GM12878 (cell line): Measurements from ENCODE around the gene IL10RA. TPM values are rescaled to one million over a fixed set of nuclear protein-coding genes. Genes with fewer than 3 reads are reported as not detected.

Experiments used
- ATAC-seq: fragments of 200-7000 bp; cut with Tn5 transposase; 3 replicates; pipeline ENCODE4 v1.9.1; 2020; ENCODE audit warnings: mild to moderate bottlenecking, moderate library complexity
- BruUV-seq: library from RNA; stranded (reverse); fragments of 400-500 nt; replicated peaks from 2 replicates; lab custom pipeline; 2021; lab: Mats Ljungman, UMichigan
- CTCF ChIA-PET: fragments of 300-600 bp; sonication (Branson Sonifier 250); formaldehyde crosslinking; extraction: SDS; loops from one replicate; lab custom pipeline; 2021; ENCODE audit warnings: inconsistent platforms; lab: Yijun Ruan, JAX
- POLR2A ChIA-PET: fragments of 350-600 bp; formaldehyde crosslinking; extraction: SDS; loops from one replicate; lab custom pipeline; 2021; ENCODE audit warnings: inconsistent platforms; lab: Charles Lee
- RAD21 ChIA-PET: fragments of 300-600 bp; sonication (Branson Sonifier 250); formaldehyde crosslinking; loops from one replicate; lab custom pipeline; 2023; ENCODE audit warnings: antibody characterized with exemption; ENCODE audit not compliant: unreplicated experiment; lab: Charles Lee
- SMC1A ChIA-PET: fragments of 300-600 bp; sonication (Branson Sonifier 250); formaldehyde crosslinking; loops from one replicate; lab custom pipeline; 2023; ENCODE audit not compliant: unreplicated experiment, uncharacterized antibody; lab: Charles Lee
- DNase-seq: peaks from one replicate; pipeline ENCODE4 v3.0.0-alpha.2; 2011; ENCODE audit warnings: low read depth, low spot score
- FAIRE-seq: peaks from 3 replicates; lab custom pipeline; 2011; peaks lifted over from hg19 to GRCh38; lab: Jason Lieb, UNC
- H2AFZ ChIP-seq: 2 replicates; pipeline ENCODE4 v1.6.0; 2011; ENCODE audit warnings: low read depth, low read length, control low read depth; ENCODE audit not compliant: control insufficient read depth
- H3K27ac ChIP-seq: 2 replicates; pipeline ENCODE4 v1.5.1; 2011; ENCODE audit warnings: control low read depth; ENCODE audit not compliant: control insufficient read depth, insufficient read depth
- H3K27me3 ChIP-seq, 2 experiments: replicated peaks in 1 of 2; 2 replicates each; pipeline versions ENCODE4 v1.6.0 to v1.6.1; 2011; ENCODE audit warnings: low read length in 1 of 2; ENCODE audit not compliant: control insufficient read depth in 2 of 2, insufficient read depth in 2 of 2
- H3K36me3 ChIP-seq, 2 experiments: 2 replicates each; pipeline ENCODE4 v1.5.1; 2011; ENCODE audit warnings: low read length in 1 of 2; ENCODE audit not compliant: control insufficient read depth in 2 of 2, insufficient read depth in 2 of 2
- H3K4me1 ChIP-seq: 2 replicates; pipeline ENCODE4 v1.6.1; 2011; ENCODE audit warnings: mild to moderate bottlenecking, low read length, moderate library complexity, mixed read lengths; ENCODE audit not compliant: control insufficient read depth, insufficient read depth
- H3K4me2 ChIP-seq: 2 replicates; pipeline ENCODE4 v1.6.0; 2011; ENCODE audit warnings: control low read depth; ENCODE audit not compliant: control insufficient read depth, insufficient read depth
- H3K4me3 ChIP-seq: fragments of 200-600 bp; sonication (generic); 2 replicates; pipeline ENCODE4 v1.5.1; 2016
- H3K79me2 ChIP-seq: 2 replicates; pipeline ENCODE4 v1.6.0; 2011; ENCODE audit warnings: low read length; ENCODE audit not compliant: control insufficient read depth, insufficient read depth
- H3K9ac ChIP-seq: 2 replicates; pipeline ENCODE4 v1.8.0; 2011; ENCODE audit warnings: low read length, control low read depth, mixed read lengths; ENCODE audit not compliant: control insufficient read depth, insufficient read depth
- H3K9me3 ChIP-seq: replicated peaks from 3 replicates; pipeline ENCODE4 v1.5.1; 2011; ENCODE audit warnings: mild to moderate bottlenecking, low read length; ENCODE audit not compliant: control insufficient read depth, insufficient read depth
- H4K20me1 ChIP-seq: 2 replicates; pipeline ENCODE4 v1.6.0; 2011; ENCODE audit not compliant: control insufficient read depth, insufficient read depth
- BRCA1 ChIP-seq: IDR thresholded peaks from 2 replicates; pipeline ENCODE4 v1.6.1; 2011; ENCODE audit warnings: low read depth, low read length, improper control_type of control experiment
- CHD2 ChIP-seq: IDR thresholded peaks from 2 replicates; pipeline ENCODE4 v1.6.1; 2011; ENCODE audit warnings: low read depth, low read length, improper control_type of control experiment, borderline replicate concordance
- FOXM1 ChIP-seq: IDR thresholded peaks from 2 replicates; pipeline ENCODE4 v1.6.1; 2012; ENCODE audit warnings: low read depth, mild to moderate bottlenecking, inconsistent platforms, low read length, moderate library complexity
- LARP7 ChIP-seq: fragments of 450-650 bp; IDR thresholded peaks from 2 replicates; pipeline ENCODE4 v1.6.1; 2017; ENCODE audit warnings: mild to moderate bottlenecking
- MEF2A ChIP-seq: IDR thresholded peaks from 2 replicates; pipeline ENCODE4 v1.6.1; 2011; ENCODE audit warnings: low read depth, mild to moderate bottlenecking, low read length, moderate library complexity; ENCODE audit not compliant: insufficient read depth
- MYB ChIP-seq: fragments of 150-350 bp; IDR thresholded peaks from 2 replicates; pipeline ENCODE4 v1.6.1; 2014; ENCODE audit warnings: mild to moderate bottlenecking, low read depth, low read length, borderline replicate concordance
- SPI1 ChIP-seq: IDR thresholded peaks from 2 replicates; pipeline ENCODE4 v1.6.1; 2011; ENCODE audit warnings: low read depth, mild to moderate bottlenecking, low read length, moderate library complexity, borderline replicate concordance; ENCODE audit not compliant: insufficient read depth
- ZNF384 ChIP-seq: IDR thresholded peaks from 2 replicates; pipeline ENCODE4 v1.6.1; 2012; ENCODE audit warnings: low read depth, mild to moderate bottlenecking, low read length, improper control_type of control experiment, borderline replicate concordance
- WGBS: methylation state at CpG from one replicate; pipeline ENCODE4 v1.1.6; 2016; ENCODE audit warnings: low lambda C conversion rate; ENCODE audit not compliant: insufficient replicate concordance, insufficient coverage; ENCODE audit errors: missing lambda C conversion rate; 5-methylcytosine and 5-hydroxymethylcytosine counted together
- in situ Hi-C: fragments of 300-500 bp; cut with MboI; formaldehyde crosslinking; loops from 9 replicates; pipeline ENCODE4 v1.14.3; 2018; ENCODE audit warnings: mixed read lengths
- intact Hi-C: fragments of 100-400 bp; cut with micrococcal nuclease; formaldehyde crosslinking; loops from one replicate; pipeline ENCODE4 v1.14.2; 2022; ENCODE audit not compliant: unreplicated experiment
- polyA plus RNA-seq, 11 experiments: library from polyadenylated mRNA; depleted of rRNA in 4 of 11; unstranded in 6 of 11; stranded (reverse) in 5 of 11; fragments of >200 nt; fragmentation: Nextera tagmentation in 4 of 11; fragmentation: Illumina TruSeq in 1 of 11; extraction: Ambion mirVana in 4 of 11; extraction: Trizol in 1 of 11; gene quantifications; 1 replicate in 1 of 11; 2 replicates in 10 of 11; pipeline versions ENCODE4 v1.2.1 to v1.2.3, GENCODE V29; 2011 to 2016; ENCODE audit warnings: inconsistent platforms in 2 of 11, missing spikeins in 2 of 11, low read depth in 1 of 11
- total RNA-seq, 4 experiments: library from RNA; depleted of rRNA in 3 of 4; stranded (reverse); fragments of >200 nt in 3 of 4; fragmentation: Illumina TruSeq in 1 of 4; extraction: Trizol in 1 of 4; gene quantifications; 2 replicates each; pipeline versions ENCODE4 v1.2.1 to v1.2.3, GENCODE V29; 2013 to 2021

The IL10RA gene
- total and polyA plus RNA-seq, 10 of the 15 experiments (the other 5 are each of a cell fraction or from before 2014, with no cell fraction given): 0.77 to 45.9 (median 9.6) TPM

- in situ Hi-C loops: no loop called here
- ChIA-PET RAD21 (interaction anchor here (0.6 to 10.6 kb wide), 17 partner anchors 12 to 143 kb away, joined by 3 to 248 read pairs (median 5); partner anchors contain the start of gene IL10RA), SMC1A (interaction anchor here (0.6 to 14.9 kb wide), 18 partner anchors 8 to 341 kb away, joined by 3 to 295 read pairs (median 8); partner anchors contain the start of genes IL10RA and TMPRSS4), POLR2A (interaction anchor here (0.7 to 2.0 kb wide), 5 partner anchors 10 to 100 kb away, joined by 3 to 7 read pairs (median 3); partner anchors contain the start of gene IL10RA), CTCF (interaction anchor here (0.6 to 13.1 kb wide), 18 partner anchors 8 to 132 kb away, joined by 3 to 503 read pairs (median 5); partner anchors contain the start of gene FXYD2)
- H3K4me3 ChIP-seq: no peak overlapping the region
- H3K4me1 ChIP-seq: peaks cover 18% of the 10 kb centered on the region
- no peaks in the 10 kb centered on the region for H4K20me1 ChIP-seq
- intact Hi-C loops: no loop called here
- H3K79me2 ChIP-seq: no peaks in the 10 kb centered on the region
- H2AFZ ChIP-seq: no peak overlapping the region
- BruUV-seq: no TSS peak
- 66% methylated on average over 3 of the region's 3 CpGs for WGBS
- no peaks in the 10 kb centered on the region for H3K27me3 ChIP-seq
- DNase-seq (no peak), ATAC-seq (peak; percentile 30; the same call in 1 of the 3 replicates), FAIRE-seq (no peak)
- H3K9me3 ChIP-seq: peaks cover under 1% of the 10 kb centered on the region; the same call in 1 of the 3 replicates
- H3K4me2 ChIP-seq: no peak overlapping the region
- no peaks in the 10 kb centered on the region; a peak in 1 of 4 replicates for H3K36me3 ChIP-seq
- no peak overlapping the region for H3K27ac ChIP-seq
- TF ChIP-seq ZNF384 (peak; percentile 37; the same call in 1 of the 2 replicates), FOXM1 (no peak), BRCA1 (no peak), SPI1 (peak; percentile 43; the same call in 1 of the 2 replicates), MEF2A (no peak)
- H3K9ac ChIP-seq: no peak overlapping the region
Measured at GRCh38 chr11:117953024-117953671, 33.0 kb upstream of the IL10RA start.

- DNase-seq (no peak), ATAC-seq (no peak), FAIRE-seq (no peak)
- Histone ChIP-seq H2AFZ (no peak overlapping the region), H3K36me3 (no peaks in the 10 kb centered on the region; a peak in 1 of 4 replicates), H4K20me1 (no peaks in the 10 kb centered on the region), H3K27ac (no peak overlapping the region), H3K4me1 (peaks cover 13% of the 10 kb centered on the region), H3K4me2 (no peak overlapping the region), H3K79me2 (no peaks in the 10 kb centered on the region), H3K4me3 (no peak overlapping the region), H3K27me3 (no peaks in the 10 kb centered on the region), H3K9ac (no peak overlapping the region), H3K9me3 (peaks cover 8% of the 10 kb centered on the region)
- RAD21 ChIA-PET: no interaction called here
- SMC1A ChIA-PET: no interaction called here
- POLR2A ChIA-PET: no interaction called here
- no peak for TF ChIP-seq LARP7
- no peak for TF ChIP-seq CHD2
- TF ChIP-seq MYB: no peak
- CTCF ChIA-PET: no interaction called here
- in situ Hi-C loops: no loop called here
- intact Hi-C loops: no loop called here
- BruUV-seq: no TSS peak
- 89% methylated on average over 1 of the region's 1 CpG for WGBS
Measured at GRCh38 chr11:117958949-117959348, 27.2 kb upstream of the IL10RA start.
